ENCODE data around the gene SLC43A2.
A peak's percentile ranks its signal among the peaks of the same experiment; 100 is the strongest.

The SLC43A2 gene

DNA sequence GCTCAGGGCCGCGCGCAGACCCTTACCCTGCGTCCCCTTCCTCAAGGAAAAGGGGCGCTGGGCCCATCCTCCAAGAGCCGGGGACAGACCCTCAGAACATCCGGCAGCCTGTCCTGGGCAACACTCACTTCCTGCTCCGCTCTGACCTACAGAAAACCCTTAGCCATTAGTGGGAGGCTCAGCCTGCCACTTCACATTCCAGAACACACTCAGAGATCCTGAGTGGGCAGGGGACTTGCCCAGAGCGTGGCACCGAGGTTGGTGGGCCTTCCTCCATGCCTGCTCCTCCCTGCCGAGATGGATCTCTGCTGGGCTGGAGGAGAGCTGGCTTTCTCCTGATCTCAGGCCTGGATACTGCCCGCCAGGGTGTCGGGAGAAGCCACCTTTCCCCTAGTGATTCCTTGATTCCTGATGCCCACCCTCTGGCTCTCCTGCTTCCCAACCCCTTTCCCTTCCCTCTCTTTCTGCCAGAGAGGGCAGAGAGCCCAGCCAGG lies 15.4 kb upstream of the SLC43A2 start:
- DNase-seq (ENCODE audit: low read depth in 1 of 2, low spot score in 1 of 2) = no peak

DNA sequence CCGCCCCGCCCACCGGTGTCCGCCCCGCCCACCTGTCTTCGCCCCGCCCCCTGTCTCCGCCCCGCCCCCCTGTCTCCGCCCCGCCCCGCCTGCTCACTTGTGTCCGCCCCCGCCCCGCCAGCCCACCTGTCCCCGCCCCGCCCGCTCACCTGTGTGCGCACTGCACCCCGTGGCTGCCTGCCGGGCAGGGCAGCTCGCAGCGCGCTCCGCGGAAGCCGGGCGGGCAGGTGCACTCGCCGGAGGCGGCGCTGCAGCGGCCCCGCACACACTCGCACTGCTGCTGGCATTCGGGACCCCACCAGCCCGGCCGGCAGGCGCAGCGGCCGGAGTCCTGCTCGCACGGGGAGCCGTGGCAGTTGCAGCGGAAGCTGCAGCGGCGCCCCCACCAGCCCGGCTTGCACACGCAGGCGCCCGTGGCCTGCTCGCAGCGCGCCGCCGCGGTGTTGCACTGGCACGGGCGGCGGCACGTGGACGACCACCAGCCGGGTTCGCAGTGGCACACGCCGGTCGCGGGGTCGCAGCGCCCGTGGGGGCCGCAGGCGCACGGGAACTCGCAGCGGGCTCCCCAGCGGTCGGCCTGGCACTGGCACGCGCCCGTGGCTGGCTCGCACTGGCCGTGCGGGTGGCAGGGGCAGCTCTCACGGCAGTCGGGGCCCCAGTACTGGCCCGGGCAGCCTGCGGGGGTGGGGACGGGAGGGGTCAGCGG lies 14.8 kb upstream of the SLC43A2 start:
- DNase-seq (ENCODE audit: low read depth in 1 of 2, low spot score in 1 of 2) = peak in 1 of 2 donors; percentile 39

DNA sequence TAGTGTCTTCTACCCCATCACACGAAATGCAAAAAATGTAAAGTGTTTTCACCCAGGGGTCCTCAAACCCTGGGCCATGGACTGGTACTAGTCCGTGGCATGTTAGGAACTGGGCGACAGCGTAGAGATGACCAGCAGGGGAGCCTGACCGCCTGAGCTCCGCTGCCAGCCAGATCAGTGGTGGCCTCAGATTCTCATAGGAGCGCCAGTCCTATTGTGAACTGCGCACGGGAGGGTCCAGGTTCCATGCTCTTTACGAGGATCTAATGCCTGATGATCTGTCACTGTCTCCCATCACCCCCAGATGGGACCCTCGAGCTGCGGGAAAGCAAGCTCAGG lies 12.4 kb upstream of the SLC43A2 start:
- no peak for DNase-seq (ENCODE audit: low read depth in 1 of 2, low spot score in 1 of 2)

DNA sequence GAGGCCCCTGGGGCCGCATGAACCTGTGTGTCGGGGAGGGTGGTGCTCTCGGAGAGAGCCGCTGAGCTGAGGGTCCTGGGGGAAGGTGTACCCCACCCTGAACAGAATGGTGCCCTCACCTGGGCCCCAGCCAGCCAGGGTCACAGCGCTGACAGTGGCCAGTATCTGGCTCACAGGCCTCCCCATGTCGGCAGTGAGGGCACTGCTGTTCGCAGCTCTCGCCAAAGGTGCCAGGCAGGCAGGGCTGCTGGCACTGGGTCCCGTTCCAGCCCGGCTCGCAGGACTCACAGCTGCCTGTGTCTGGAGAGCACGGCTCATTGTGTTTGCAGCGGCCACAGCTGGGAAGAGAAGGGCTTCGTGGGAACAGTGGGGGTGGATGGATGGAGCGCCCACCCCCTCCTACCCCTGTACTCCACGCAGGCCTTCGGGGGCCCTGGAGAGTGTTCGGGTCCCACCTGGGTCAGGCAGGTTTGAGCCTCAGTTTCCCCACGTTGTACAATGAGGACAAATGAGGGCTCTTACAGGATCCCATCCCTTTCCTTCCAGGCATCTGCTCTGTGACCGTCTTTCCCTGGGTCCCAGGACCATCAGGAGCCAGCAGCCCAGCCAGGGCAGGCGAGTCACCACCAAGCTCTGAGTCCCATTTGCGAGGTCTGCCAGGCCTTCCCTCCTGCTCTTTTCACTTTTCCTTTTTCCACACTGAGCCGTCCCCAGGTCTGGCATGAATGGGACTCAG lies 11.9 kb upstream of the SLC43A2 start:
- DNase-seq (ENCODE audit: low read depth in 1 of 2, low spot score in 1 of 2) = no peak

- no peak for DNase-seq (ENCODE audit: low read depth in 1 of 2, low spot score in 1 of 2)
These were observed 11.0 kb upstream of the SLC43A2 start for GRCh38 chr17:1639549-1640180.

DNA sequence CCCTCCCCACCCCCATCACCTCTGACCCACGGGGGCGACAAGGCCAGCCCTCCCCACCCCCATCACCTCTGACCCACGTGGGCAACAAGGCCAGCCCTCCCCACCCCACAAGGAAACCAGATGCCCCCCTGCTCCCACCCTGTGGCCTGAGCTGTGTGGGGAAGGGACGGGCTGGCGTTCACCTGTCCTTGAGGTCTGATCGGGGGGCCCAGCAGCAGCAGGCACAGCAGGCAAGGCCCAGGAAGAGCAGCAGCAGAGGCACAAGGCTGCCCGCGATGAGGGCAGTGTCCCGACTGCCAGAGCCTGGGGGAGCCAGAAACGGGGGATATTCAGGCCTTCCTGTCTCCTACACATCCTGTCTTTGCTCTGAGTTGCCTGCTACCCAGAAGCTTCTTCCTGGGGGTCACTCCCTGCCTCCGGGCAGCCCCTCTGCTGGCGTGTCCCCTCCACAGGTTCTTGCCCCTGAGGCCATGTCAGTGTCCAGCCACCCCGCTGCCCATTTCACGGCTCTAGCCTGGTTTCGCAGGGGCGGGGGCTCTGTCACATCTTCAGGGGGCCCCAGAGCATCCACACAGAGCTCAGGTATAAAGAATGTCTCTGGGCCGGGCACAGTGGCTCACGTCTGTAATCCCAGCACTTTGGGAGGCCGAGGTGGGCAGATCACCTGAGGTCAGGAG lies 10.1 kb upstream of the SLC43A2 start:
- DNase-seq (ENCODE audit: low read depth in 1 of 2, low spot score in 1 of 2) = no peak

- DNase-seq (ENCODE audit: low read depth in 1 of 2, low spot score in 1 of 2) = no peak
These were observed 9.5 kb upstream of the SLC43A2 start for GRCh38 chr17:1638171-1638590.

- no peak for DNase-seq (ENCODE audit: low read depth in 1 of 2, low spot score in 1 of 2)
These were observed 8.2 kb upstream of the SLC43A2 start for GRCh38 chr17:1636732-1637285.

GRCh38 chr17:1635675-1636465 lies 7.2 kb upstream of the SLC43A2 start:
- DNase-seq (ENCODE audit: low read depth in 1 of 2, low spot score in 1 of 2) = no peak

DNA sequence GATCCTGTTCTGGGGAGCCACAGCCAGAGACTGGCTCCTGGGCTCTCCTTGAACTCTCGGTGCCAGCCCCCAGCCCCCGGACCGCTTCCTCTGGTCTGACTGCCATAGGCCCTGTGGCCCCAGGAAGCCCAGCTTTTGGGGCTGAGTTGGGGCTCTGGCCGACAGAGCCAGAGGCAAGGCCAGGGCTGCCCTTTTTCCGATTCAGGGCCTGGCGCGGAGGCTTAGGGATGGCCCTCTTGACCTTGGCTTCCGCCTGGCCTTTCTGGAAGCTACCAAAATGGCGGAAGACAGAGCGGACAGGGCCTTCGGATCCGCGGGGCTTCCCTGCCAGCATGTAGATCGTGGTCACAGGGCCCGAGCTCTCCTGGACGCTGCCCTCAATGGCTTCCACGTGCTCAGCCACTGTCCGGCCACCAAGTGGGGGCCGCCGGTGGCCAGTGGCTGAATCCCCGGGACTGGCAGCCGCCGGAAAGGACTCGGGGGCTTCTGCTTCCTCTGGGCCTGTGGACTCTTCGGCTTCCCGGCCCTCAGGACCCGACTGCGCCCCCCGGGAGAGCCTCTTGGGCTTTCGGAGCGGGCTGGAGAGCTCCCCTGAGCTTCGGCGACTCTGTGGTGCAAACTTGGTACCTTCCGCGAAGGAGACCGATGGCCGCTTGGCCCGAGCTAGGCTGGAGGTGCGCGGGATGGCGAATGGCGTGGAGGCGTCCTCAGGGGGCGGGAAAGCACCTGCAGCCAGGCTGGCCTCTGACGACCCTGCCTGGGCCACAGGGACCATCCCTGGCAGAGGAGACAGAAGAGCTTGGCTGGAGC lies 6.4 kb upstream of the SLC43A2 start:
- no peak for DNase-seq (ENCODE audit: low read depth in 1 of 2, low spot score in 1 of 2)

DNA sequence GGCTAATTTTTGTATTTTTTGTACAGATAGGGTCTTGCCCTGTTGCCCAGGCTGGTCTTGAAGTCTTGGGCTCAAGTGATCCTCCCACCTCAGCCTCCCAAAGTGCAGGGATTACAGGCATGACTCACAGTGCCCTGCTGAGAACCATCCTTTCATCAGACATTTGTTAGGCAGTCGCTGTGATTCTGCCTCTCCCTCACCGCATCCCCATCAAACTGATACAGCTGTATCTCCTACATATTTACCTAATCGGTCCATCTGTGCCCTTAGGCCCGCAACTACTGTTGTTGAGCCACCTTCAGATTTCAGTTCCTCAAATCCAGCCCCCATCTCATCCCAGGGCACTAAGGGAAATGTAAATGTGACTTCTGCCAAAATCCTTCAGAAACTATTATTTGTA lies 2.0 kb upstream of the SLC43A2 start:
- DNase-seq (ENCODE audit: low read depth in 1 of 2, low spot score in 1 of 2) = no peak

DNA sequence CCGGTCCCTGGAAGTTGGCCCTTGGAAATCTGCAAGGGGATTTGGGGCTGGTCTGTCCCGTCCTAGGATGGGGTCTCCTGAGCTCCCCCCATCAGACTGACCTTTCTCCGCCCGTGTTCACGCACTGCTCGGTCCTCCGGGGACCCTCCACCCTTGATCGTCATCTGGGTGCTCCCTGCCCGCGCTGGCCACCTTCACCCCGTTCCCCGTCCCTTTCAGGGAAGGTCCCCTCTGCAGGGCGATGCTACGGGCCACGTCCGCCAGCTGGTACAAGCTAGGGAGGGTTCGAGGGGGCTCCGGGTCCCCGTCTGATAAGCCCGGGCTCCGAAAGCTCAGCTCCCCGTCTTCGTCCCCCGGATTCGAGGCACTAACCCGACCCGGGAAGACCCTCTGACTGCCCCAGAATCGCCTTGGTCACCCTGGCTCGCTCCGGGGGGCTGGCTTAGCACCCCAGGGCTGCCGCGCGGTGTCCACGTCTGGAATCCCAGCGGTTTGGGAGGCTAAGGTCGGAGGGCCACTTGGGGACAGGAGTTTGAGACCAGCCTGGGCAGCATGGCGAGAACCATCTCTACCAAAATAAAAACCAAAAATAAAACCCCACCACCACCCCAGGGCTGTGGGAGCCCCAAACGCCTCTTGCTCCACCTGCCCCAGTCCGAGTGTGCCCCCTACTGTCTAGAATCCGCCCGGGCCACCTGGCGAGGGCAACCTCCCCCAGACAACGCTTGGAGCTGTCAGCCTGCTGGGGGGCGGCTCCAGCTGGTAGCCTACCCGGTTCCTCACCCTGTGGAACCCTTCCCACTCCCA lies 1.1 kb upstream of the SLC43A2 start:
- peak; percentile 35 to 64 for DNase-seq (ENCODE audit: low read depth in 1 of 2, low spot score in 1 of 2)

- DNase-seq (ENCODE audit: low read depth in 1 of 2, low spot score in 1 of 2) = peak; percentile 78 to 81
These were observed 346 bp upstream of the SLC43A2 start for GRCh38 chr17:1628856-1629503.

DNA sequence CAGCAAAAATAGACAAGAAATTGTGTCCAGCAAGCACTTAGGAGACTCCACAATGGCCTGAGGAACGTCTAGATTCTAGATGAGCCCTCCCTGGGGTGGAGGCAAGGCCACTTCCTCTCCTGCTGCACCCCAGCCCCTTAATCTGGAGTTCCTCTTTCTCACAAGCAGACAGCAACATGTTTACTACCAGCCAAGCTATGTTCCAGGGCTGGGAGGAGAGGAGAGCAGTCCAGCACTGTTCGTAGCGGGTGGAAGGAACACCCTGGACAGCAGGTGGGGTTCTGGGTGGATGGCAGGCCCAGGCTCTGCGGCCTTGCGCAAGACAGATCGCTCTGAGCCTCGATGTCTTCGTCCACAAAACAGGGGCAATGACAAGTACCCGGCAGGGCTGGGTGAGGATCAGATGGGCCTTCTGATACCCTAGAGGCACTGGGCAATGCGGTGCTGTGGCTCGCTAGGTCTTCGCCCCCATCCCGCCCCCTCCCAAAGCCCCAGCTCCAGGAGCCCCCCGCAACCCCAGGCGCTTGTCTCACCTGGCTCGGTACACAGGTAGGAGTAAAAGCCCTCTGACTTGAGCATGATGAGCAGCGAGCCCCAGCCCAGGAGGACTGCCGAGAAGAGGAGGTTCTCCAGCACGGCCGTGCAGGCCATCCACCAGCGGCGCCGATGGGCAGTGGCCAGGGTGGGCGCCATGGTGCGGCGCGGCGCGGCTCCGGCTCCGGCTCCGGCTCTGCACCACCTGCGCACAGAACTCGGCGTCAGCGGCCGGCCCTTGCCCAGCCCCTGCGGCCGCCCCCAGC lies 1.3 kb downstream of the SLC43A2 start:
- no peak for DNase-seq (ENCODE audit: low read depth in 1 of 2, low spot score in 1 of 2)

GRCh38 chr17:1626333-1626732 lies 2.3 kb downstream of the SLC43A2 start:
- DNase-seq (ENCODE audit: low read depth in 1 of 2, low spot score in 1 of 2) = no peak

- no peak for DNase-seq (ENCODE audit: low read depth in 1 of 2, low spot score in 1 of 2)
These were observed 3.1 kb downstream of the SLC43A2 start for GRCh38 chr17:1625581-1625980.

- DNase-seq (ENCODE audit: low read depth in 1 of 2, low spot score in 1 of 2) = no peak
These were observed 3.6 kb downstream of the SLC43A2 start for GRCh38 chr17:1625053-1625452.

- no peak for DNase-seq (ENCODE audit: low read depth in 1 of 2, low spot score in 1 of 2)
These were observed 4.0 kb downstream of the SLC43A2 start for GRCh38 chr17:1624650-1625049.
